Measurements from ENCODE around the gene TMEM8B.

TMEM8B gene

DNA sequence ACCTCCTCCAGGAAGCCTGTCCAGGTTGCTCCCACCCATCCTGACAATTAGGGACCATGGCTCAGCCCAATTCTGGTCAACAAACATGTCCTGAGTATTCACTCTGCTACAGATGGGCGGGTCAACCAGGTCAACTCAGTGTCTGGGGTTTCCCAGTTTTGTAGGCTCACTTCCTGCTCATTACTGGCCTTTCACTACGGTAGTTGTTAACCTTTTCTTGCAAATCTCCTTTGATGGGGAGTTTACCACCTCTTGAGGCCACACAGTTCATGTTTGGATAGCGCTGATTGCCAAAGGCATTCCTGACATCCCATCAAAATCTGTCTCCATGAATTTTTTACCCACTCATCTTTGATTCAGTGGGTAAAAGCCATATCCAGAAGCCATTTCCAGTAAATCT, 13.8 kb downstream of the TMEM8B start:
- in situ Hi-C loops (cut with MboI; ENCODE audit: low sequenced_read_pairs, unreplicated experiment) = no loop called here
- DNase-seq (ENCODE audit: low spot score) = peak; percentile 82
- TF ChIP-seq, protein P1, sequence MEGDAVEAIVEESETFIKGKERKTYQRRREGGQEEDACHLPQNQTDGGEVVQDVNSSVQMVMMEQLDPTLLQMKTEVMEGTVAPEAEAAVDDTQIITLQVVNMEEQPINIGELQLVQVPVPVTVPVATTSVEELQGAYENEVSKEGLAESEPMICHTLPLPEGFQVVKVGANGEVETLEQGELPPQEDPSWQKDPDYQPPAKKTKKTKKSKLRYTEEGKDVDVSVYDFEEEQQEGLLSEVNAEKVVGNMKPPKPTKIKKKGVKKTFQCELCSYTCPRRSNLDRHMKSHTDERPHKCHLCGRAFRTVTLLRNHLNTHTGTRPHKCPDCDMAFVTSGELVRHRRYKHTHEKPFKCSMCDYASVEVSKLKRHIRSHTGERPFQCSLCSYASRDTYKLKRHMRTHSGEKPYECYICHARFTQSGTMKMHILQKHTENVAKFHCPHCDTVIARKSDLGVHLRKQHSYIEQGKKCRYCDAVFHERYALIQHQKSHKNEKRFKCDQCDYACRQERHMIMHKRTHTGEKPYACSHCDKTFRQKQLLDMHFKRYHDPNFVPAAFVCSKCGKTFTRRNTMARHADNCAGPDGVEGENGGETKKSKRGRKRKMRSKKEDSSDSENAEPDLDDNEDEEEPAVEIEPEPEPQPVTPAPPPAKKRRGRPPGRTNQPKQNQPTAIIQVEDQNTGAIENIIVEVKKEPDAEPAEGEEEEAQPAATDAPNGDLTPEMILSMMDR (IDR thresholded peaks at IDR 0.05; ENCODE audit: borderline replicate concordance, control extremely low read depth, extremely low read depth, insufficient read depth, missing control alignments) = no peak

DNA sequence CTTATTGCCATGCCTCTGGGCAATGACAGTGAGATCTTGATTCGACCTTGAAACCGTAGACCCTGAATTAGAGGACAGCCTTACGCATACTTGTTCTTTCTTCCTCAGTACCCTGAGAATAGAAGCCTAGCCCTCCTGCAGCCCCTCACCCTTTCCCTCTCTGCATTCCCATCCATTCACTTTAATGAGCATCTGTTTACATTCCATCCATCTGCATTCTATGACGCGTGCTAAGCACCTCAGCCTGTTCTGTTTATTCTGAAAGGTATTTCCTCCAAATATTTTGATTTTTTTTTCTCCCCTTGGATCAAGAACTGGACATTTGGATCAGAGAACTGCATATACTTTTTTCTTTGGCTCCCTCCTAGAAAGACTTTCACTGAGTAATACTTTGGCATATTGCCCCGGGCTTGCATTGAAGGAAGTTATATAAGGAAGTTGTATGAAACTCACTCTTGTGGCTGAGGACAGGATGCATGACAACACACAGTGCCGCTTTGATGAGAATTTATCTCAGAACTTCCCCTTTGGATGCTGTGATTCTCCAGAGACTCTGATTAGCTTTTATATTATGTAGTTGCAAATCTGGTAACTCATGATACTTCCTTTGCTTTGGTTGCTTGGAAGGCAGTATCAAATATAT, 15.7 kb downstream of the TMEM8B start:
- in situ Hi-C loops (cut with MboI; ENCODE audit: low sequenced_read_pairs, unreplicated experiment) = no loop called here
- TF ChIP-seq, protein P1 (IDR thresholded peaks at IDR 0.05; ENCODE audit: borderline replicate concordance, control extremely low read depth, extremely low read depth, insufficient read depth, missing control alignments) = no peak
- DNase-seq (ENCODE audit: low spot score) = peak; percentile 49

DNA sequence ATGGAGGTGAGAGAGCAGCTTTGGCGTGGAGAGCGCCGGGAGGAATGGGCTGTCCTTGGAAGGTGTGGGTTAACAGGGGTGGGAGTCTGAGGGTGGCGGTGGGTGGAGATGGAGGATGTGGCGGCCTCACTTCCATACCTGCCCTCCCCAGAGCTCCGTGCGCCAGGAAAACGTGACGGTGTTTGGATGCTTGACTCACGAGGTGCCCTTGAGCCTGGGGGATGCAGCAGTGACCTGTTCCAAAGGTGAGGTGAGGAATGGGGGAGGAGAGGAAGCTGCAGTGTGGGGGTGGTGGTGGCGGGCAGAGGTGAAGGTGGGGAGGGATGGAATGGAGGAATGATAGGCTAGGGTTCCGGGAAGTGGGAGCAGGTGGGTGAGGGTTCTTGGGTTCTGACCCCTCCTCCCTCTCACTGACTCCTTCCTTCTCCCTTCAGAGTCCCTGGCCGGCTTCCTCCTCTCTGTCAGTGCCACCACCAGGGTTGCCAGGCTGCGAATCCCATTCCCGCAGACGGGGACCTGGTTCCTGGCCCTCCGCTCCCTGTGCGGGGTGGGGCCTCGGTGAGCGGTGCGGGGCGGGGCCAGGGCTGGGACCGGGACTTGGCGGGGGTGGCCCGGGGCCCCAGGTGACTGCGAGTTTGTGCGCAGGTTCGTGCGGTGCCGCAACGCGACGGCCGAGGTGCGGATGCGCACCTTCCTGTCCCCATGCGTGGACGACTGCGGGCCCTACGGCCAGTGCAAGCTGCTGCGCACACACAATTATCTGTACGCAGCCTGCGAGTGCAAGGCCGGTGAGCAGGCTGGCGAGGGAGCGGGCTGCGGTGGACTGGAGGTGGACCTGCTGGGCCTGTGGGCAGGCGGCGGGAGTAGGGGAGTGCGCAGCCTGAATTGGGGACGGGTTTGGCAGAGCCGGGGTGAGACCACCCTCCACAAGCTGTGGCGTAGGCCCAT, 17.1 kb downstream of the TMEM8B start:
- DNase-seq (ENCODE audit: low spot score) = no peak
- TF ChIP-seq, protein P1 (IDR thresholded peaks at IDR 0.05; ENCODE audit: borderline replicate concordance, control extremely low read depth, extremely low read depth, insufficient read depth, missing control alignments) = no peak
- in situ Hi-C loops (cut with MboI; ENCODE audit: low sequenced_read_pairs, unreplicated experiment) = no loop called here

DNA sequence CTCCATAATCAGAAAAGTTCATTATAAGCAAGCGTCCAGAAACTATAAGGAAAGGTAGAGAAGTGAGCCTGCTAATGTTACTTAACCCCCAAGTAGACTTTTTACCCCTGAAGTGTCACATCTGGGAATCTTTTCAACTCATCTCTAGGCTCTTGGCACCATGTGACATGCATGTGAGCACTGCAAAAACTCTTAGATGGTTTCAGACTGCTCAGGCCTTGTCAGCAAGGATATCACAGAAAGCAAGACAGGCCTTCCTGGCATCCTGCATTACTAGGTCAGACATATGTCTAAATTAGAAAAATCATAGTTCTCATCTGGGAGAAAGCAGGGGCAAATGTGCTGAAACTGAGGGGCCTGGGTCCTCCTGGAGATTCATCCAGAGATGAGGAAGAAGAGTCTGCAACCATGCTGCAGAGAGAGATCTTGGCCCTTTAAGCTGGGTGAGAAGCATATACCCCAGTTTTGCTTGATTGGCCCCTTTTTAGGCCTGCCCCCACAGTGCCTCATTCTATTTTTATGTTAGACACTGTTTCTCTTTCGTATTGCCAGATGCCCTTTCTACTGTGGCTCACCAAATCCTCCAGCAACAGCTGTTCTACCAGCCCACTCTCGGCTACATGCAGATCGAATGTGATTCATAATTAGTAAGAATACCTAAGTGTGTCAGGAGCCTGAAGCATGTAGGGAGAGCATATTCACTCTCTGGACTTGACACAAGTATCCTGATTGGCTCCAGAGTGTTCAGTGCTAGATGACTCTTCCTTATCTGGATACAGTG, 19.0 kb downstream of the TMEM8B start:
- in situ Hi-C loops (cut with MboI; ENCODE audit: low sequenced_read_pairs, unreplicated experiment) = no loop called here
- TF ChIP-seq, protein P1 (IDR thresholded peaks at IDR 0.05; ENCODE audit: borderline replicate concordance, control extremely low read depth, extremely low read depth, insufficient read depth, missing control alignments) = no peak
- DNase-seq (ENCODE audit: low spot score) = peak; percentile 79

- no peak for DNase-seq (ENCODE audit: low spot score)
- in situ Hi-C loops (cut with MboI; ENCODE audit: low sequenced_read_pairs, unreplicated experiment) = no loop called here
- TF ChIP-seq, protein P1 (IDR thresholded peaks at IDR 0.05; ENCODE audit: borderline replicate concordance, control extremely low read depth, extremely low read depth, insufficient read depth, missing control alignments) = no peak
These were observed 23.3 kb downstream of the TMEM8B start for GRCh38 chr9:35852267-35852815.
